HCT116 (cell line): ENCODE data around the gene CNGA1. TPM values are rescaled to one million over a fixed set of nuclear protein-coding genes. Genes with fewer than 3 reads are reported as not detected.

Source experiments
- ATAC-seq: fragments of 200-7000 bp; cut with Tn5 transposase; 2 replicates; pipeline ENCODE4 v1.9.1; 2020; ENCODE audit warnings: mild to moderate bottlenecking, moderate library complexity
- BruUV-seq: library from RNA; stranded (reverse); fragments of 400-500 nt; replicated peaks from 2 replicates; lab custom pipeline; 2021; lab: Mats Ljungman, UMichigan
- CTCF ChIA-PET: fragments of 300-600 bp; sonication (Branson Sonifier 250); formaldehyde crosslinking; loops from one replicate; lab custom pipeline; 2021; ENCODE audit warnings: antibody characterized with exemption; lab: Charles Lee
- POLR2A ChIA-PET: fragments of 300-600, 350-600 bp; sonication (Branson Sonifier 250); formaldehyde crosslinking; loops from one replicate; lab custom pipeline; 2021; ENCODE audit warnings: antibody characterized with exemption; lab: Charles Lee
- RAD21 ChIA-PET, 2 experiments: fragments of 300-600 bp; sonication (Branson Sonifier 250); formaldehyde crosslinking; loops; one replicate each; lab custom pipeline; 2023; ENCODE audit warnings: low total read pairs in 2 of 2; ENCODE audit not compliant: uncharacterized antibody in 2 of 2, unreplicated experiment in 2 of 2, low non-redundant PET in 1 of 2; lab: Charles Lee
- DNase-seq: peaks from one replicate; pipeline ENCODE4 v3.0.0-alpha.2; 2010; ENCODE audit warnings: low read depth, low spot score
- H2AFZ ChIP-seq: fragments of 200-600 bp; shearing (Covaris generic), sonication (generic); 2 replicates; pipeline ENCODE4 v1.6.1; 2017; ENCODE audit warnings: low read depth, mixed run types, mixed read lengths, antibody characterized with exemption, low read length; ENCODE audit not compliant: poor library complexity, severe bottlenecking
- H3K27ac ChIP-seq: 2 replicates; pipeline ENCODE4 v1.5.1; 2012; ENCODE audit warnings: low read depth, low read length
- H3K27me3 ChIP-seq: fragments of 200-600 bp; sonication (generic); 2 replicates; pipeline ENCODE4 v1.6.1; 2016; ENCODE audit warnings: mixed run types, low read length, mixed read lengths; ENCODE audit not compliant: insufficient read depth
- H3K36me3 ChIP-seq, 2 experiments: fragments of 200-500 bp in 1 of 2; fragments of 200-600 bp in 1 of 2; sonication (Bioruptor generic) in 1 of 2; sonication (generic) in 1 of 2; 2 replicates each; pipeline versions ENCODE4 v1.5.1 to v1.6.1; 2014 to 2016; ENCODE audit warnings: low read length in 2 of 2, inconsistent platforms in 1 of 2, mixed read lengths in 1 of 2, mixed run types in 1 of 2; ENCODE audit not compliant: insufficient read depth in 2 of 2, control insufficient read depth in 1 of 2
- H3K4me1 ChIP-seq, 2 experiments: fragments of 200-600 bp in 1 of 2; sonication (generic) in 1 of 2; 2 replicates each; pipeline versions ENCODE4 v1.5.1 to v1.6.1; 2012 to 2017; ENCODE audit warnings: low read length in 2 of 2, inconsistent platforms in 1 of 2, mild to moderate bottlenecking in 1 of 2, mixed read lengths in 1 of 2, mixed run types in 1 of 2, moderate library complexity in 1 of 2; ENCODE audit not compliant: insufficient read depth in 2 of 2, control insufficient read depth in 1 of 2
- H3K4me2 ChIP-seq: fragments of 200-600 bp; sonication (generic); 2 replicates; pipeline ENCODE4 v1.6.1; 2017; ENCODE audit warnings: mixed run types, low read length, mixed read lengths
- H3K4me3 ChIP-seq, 2 experiments: fragments of 200-600 bp in 1 of 2; sonication (generic) in 1 of 2; replicated peaks in 1 of 2; 2 replicates each; pipeline ENCODE4 v1.5.1; 2011 to 2016; ENCODE audit warnings: low read length in 2 of 2, control low read depth in 1 of 2, low read depth in 1 of 2, mild to moderate bottlenecking in 1 of 2, mixed read lengths in 1 of 2, mixed run types in 1 of 2
- H3K79me2 ChIP-seq: fragments of 200-600 bp; sonication (generic); 2 replicates; pipeline ENCODE4 v1.6.1; 2017; ENCODE audit warnings: mild to moderate bottlenecking, mixed run types, low read length, moderate library complexity, mixed read lengths; ENCODE audit not compliant: insufficient read depth
- H3K9ac ChIP-seq: fragments of 200-600 bp; sonication (generic); 2 replicates; pipeline ENCODE4 v1.6.1; 2016; ENCODE audit warnings: low read length, mixed read lengths
- H3K9me2 ChIP-seq: fragments of 200-600 bp; sonication (generic), shearing (Covaris generic); 2 replicates; pipeline ENCODE4 v1.6.1; 2017; ENCODE audit warnings: mixed run types, mild to moderate bottlenecking, moderate library complexity; ENCODE audit not compliant: insufficient read depth
- H3K9me3 ChIP-seq, 2 experiments: fragments of 200-500 bp in 1 of 2; fragments of 200-600 bp in 1 of 2; sonication (Bioruptor generic) in 1 of 2; sonication (generic) in 1 of 2; 2 replicates each; pipeline ENCODE4 v1.6.1; 2014 to 2017; ENCODE audit warnings: low read length in 2 of 2, mixed read lengths in 2 of 2, inconsistent platforms in 1 of 2, low read depth in 1 of 2, mild to moderate bottlenecking in 1 of 2, mixed run types in 1 of 2, moderate library complexity in 1 of 2; ENCODE audit not compliant: control insufficient read depth in 1 of 2, insufficient read depth in 1 of 2
- H4K20me1 ChIP-seq: fragments of 200-600 bp; sonication (generic), shearing (Covaris generic); 2 replicates; pipeline ENCODE4 v1.6.1; 2017; ENCODE audit warnings: mixed run types, mild to moderate bottlenecking, moderate library complexity; ENCODE audit not compliant: insufficient read depth
- EZH2phosphoT487 ChIP-seq: fragments of 200-600 bp; IDR thresholded peaks from 2 replicates; pipeline ENCODE4 v1.6.1; 2018; ENCODE audit warnings: antibody characterized with exemption, borderline replicate concordance
- JUND ChIP-seq: IDR thresholded peaks from 2 replicates; pipeline ENCODE4 v1.6.1; 2012
- SIN3A ChIP-seq: IDR thresholded peaks from 2 replicates; pipeline ENCODE4 v1.6.1; 2012; ENCODE audit warnings: low read depth
- SP1 ChIP-seq: IDR thresholded peaks from 2 replicates; pipeline ENCODE4 v1.6.1; 2012; ENCODE audit warnings: low read depth
- ZFX ChIP-seq: fragments of 450-650 bp; IDR thresholded peaks from 2 replicates; pipeline ENCODE4 v1.6.1; 2017
- ZNF274 ChIP-seq: fragments of 200-500 bp; sonication (Bioruptor generic); IDR thresholded peaks from 2 replicates; pipeline ENCODE4 v1.6.1; 2014; ENCODE audit warnings: mild to moderate bottlenecking, low read depth, low read length, inconsistent platforms
- intact Hi-C: fragments of 100-400 bp; cut with micrococcal nuclease; formaldehyde crosslinking; loops from 2 replicates; pipeline ENCODE4 v1.10.0; 2022
- total RNA-seq: library from RNA; stranded (reverse); gene quantifications from one replicate; pipeline ENCODE4 v1.2.1, GENCODE V29; 2021; ENCODE audit not compliant: unreplicated experiment
- TF ChIP-seq, protein P1 (sequence below), 3 experiments: fragments of 200-600 bp in 1 of 3; sonication (generic) in 1 of 3; IDR thresholded peaks in 2 of 3; conservative IDR thresholded peaks in 1 of 3; 2 replicates each; pipeline ENCODE4 v1.5.1; 2012 to 2017; ENCODE audit warnings: low read depth in 2 of 3, low read length in 2 of 3, antibody characterized with exemption in 1 of 3, borderline replicate concordance in 1 of 3, control low read depth in 1 of 3, mild to moderate bottlenecking in 1 of 3, mixed read lengths in 1 of 3, mixed run types in 1 of 3, moderate library complexity in 1 of 3; ENCODE audit not compliant: insufficient read depth in 1 of 3
- TF ChIP-seq, protein P2 (sequence below): IDR thresholded peaks from 2 replicates; pipeline ENCODE4 v1.6.1; 2011; ENCODE audit warnings: mild to moderate bottlenecking, low read length, moderate library complexity; ENCODE audit not compliant: insufficient replicate concordance; ENCODE audit errors: extremely low read depth
- TF ChIP-seq, protein P3 (sequence below): IDR thresholded peaks from 2 replicates; pipeline ENCODE4 v1.6.1; 2012; ENCODE audit warnings: low read depth

The CNGA1 gene
- total RNA-seq, 1 experiment from 2014 or later: 2.1 TPM

DNA sequence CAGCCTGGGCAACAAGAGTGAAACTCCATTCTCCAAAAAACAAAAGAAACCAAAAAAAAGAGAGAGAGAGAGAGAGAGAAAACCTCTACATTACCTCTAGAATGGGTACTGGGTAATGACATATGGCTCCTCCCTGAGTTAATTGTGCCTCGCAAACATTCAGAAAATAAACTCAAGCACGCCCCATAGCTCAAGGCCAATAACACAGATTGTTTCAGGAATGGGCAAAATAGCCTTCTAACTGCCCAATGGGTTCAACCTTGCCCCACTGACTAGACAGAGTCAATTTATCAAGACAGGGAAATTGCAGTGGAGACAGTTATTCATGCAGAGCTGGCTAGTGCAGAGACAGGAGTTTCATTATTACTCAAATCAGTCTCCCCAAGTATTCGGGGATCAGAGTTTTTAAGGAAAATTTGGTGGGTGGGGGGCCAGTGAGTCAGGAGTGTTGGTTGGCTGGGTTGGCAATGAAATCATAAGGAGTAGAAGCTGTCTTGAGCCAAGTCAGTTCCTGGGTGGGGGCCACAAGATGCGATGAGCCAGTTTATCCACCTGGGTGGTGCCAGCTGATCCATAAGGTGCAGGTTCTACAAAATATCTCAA is 25.2 kb upstream of the CNGA1 start:
- no peak for DNase-seq
- no peak overlapping the region for H2AFZ ChIP-seq
- H3K27ac ChIP-seq: no peak overlapping the region
- TF ChIP-seq, protein P1, sequence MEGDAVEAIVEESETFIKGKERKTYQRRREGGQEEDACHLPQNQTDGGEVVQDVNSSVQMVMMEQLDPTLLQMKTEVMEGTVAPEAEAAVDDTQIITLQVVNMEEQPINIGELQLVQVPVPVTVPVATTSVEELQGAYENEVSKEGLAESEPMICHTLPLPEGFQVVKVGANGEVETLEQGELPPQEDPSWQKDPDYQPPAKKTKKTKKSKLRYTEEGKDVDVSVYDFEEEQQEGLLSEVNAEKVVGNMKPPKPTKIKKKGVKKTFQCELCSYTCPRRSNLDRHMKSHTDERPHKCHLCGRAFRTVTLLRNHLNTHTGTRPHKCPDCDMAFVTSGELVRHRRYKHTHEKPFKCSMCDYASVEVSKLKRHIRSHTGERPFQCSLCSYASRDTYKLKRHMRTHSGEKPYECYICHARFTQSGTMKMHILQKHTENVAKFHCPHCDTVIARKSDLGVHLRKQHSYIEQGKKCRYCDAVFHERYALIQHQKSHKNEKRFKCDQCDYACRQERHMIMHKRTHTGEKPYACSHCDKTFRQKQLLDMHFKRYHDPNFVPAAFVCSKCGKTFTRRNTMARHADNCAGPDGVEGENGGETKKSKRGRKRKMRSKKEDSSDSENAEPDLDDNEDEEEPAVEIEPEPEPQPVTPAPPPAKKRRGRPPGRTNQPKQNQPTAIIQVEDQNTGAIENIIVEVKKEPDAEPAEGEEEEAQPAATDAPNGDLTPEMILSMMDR (IDR thresholded peaks at IDR 0.05 in 2 of 3, conservative IDR thresholded peaks at IDR 0.05 in 1 of 3; ENCODE audit: borderline replicate concordance in 1 of 3, insufficient read depth in 1 of 3, low read depth in 2 of 3, low read length in 2 of 3): no peak
- TF ChIP-seq, protein P2, sequence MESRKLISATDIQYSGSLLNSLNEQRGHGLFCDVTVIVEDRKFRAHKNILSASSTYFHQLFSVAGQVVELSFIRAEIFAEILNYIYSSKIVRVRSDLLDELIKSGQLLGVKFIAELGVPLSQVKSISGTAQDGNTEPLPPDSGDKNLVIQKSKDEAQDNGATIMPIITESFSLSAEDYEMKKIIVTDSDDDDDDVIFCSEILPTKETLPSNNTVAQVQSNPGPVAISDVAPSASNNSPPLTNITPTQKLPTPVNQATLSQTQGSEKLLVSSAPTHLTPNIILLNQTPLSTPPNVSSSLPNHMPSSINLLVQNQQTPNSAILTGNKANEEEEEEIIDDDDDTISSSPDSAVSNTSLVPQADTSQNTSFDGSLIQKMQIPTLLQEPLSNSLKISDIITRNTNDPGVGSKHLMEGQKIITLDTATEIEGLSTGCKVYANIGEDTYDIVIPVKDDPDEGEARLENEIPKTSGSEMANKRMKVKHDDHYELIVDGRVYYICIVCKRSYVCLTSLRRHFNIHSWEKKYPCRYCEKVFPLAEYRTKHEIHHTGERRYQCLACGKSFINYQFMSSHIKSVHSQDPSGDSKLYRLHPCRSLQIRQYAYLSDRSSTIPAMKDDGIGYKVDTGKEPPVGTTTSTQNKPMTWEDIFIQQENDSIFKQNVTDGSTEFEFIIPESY: no peak
- TF ChIP-seq SP1 (no peak), JUND (no peak), SIN3A (no peak), ZFX (no peak), EZH2phosphoT487 (no peak), ZNF274 (no peak)
- TF ChIP-seq, protein P3, sequence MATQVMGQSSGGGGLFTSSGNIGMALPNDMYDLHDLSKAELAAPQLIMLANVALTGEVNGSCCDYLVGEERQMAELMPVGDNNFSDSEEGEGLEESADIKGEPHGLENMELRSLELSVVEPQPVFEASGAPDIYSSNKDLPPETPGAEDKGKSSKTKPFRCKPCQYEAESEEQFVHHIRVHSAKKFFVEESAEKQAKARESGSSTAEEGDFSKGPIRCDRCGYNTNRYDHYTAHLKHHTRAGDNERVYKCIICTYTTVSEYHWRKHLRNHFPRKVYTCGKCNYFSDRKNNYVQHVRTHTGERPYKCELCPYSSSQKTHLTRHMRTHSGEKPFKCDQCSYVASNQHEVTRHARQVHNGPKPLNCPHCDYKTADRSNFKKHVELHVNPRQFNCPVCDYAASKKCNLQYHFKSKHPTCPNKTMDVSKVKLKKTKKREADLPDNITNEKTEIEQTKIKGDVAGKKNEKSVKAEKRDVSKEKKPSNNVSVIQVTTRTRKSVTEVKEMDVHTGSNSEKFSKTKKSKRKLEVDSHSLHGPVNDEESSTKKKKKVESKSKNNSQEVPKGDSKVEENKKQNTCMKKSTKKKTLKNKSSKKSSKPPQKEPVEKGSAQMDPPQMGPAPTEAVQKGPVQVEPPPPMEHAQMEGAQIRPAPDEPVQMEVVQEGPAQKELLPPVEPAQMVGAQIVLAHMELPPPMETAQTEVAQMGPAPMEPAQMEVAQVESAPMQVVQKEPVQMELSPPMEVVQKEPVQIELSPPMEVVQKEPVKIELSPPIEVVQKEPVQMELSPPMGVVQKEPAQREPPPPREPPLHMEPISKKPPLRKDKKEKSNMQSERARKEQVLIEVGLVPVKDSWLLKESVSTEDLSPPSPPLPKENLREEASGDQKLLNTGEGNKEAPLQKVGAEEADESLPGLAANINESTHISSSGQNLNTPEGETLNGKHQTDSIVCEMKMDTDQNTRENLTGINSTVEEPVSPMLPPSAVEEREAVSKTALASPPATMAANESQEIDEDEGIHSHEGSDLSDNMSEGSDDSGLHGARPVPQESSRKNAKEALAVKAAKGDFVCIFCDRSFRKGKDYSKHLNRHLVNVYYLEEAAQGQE: no peak
- ATAC-seq: no peak
- no peaks in the 10 kb centered on the region for H3K9me3 ChIP-seq
- no peak overlapping the region for H3K4me3 ChIP-seq
- no peaks in the 10 kb centered on the region for H3K27me3 ChIP-seq
- H3K9me2 ChIP-seq: no peaks in the 10 kb centered on the region
- no TSS peak for BruUV-seq
- H3K9ac ChIP-seq: no peak overlapping the region
- H3K79me2 ChIP-seq: no peaks in the 10 kb centered on the region
- H3K36me3 ChIP-seq: no peaks in the 10 kb centered on the region
- RAD21 ChIA-PET: no interaction called here
- no peaks in the 10 kb centered on the region for H3K4me1 ChIP-seq
- no peaks in the 10 kb centered on the region for H4K20me1 ChIP-seq
- CTCF ChIA-PET: interaction anchor here (0.8 to 0.9 kb wide), 2 partner anchors 8 to 9 kb away, joined by 3 read pairs; no protein-coding TSS in a partner anchor
- intact Hi-C loops: no loop called here
- POLR2A ChIA-PET: no interaction called here
- H3K4me2 ChIP-seq: no peak overlapping the region
